Stimulated activated CD8-positive, alpha-beta memory T cell treated with anti-CD3 and anti-CD28 coated beads, Interleukin-15, amount 100 ng/mL, for 1 hour (primary cell): ENCODE results near the gene STXBP1.
A peak's percentile ranks its signal among the peaks of the same experiment; 100 is the strongest.

Source experiments
- DNase-seq: peaks from one replicate; pipeline ENCODE4 v3.0.0-alpha.2; 2020; ENCODE audit warnings: low read depth

Gene STXBP1

GRCh38 chr9:127611899-127612790, at the start of gene STXBP1:
TSS of gene STXBP1 (plus strand) at chr9:127612277. CDS start at chr9:127612404, 127 bp downstream.
- DNase-seq, result peak; percentile 70

- DNase-seq, result no peak
Measured at GRCh38 chr9:127562279-127562796, 49.7 kb upstream of the STXBP1 start.

GRCh38 chr9:127562841-127563401, 49.2 kb upstream of the STXBP1 start:
- no peak for DNase-seq

- no peak for DNase-seq
Measured at GRCh38 chr9:127563579-127563978, 48.5 kb upstream of the STXBP1 start.

- DNase-seq, result no peak
Measured at GRCh38 chr9:127565231-127565630, 46.8 kb upstream of the STXBP1 start.

GRCh38 chr9:127566351-127567001, 45.6 kb upstream of the STXBP1 start:
- DNase-seq, result no peak

GRCh38 chr9:127567035-127567729, 44.9 kb upstream of the STXBP1 start:
- no peak for DNase-seq

- DNase-seq, result no peak
Measured at GRCh38 chr9:127567730-127568617, 44.1 kb upstream of the STXBP1 start.

- DNase-seq, result no peak
Measured at GRCh38 chr9:127568618-127568970, 43.5 kb upstream of the STXBP1 start.

GRCh38 chr9:127568971-127569885, 42.8 kb upstream of the STXBP1 start:
- peak; percentile 61 for DNase-seq

GRCh38 chr9:127569886-127570401, 42.1 kb upstream of the STXBP1 start:
- no peak for DNase-seq

GRCh38 chr9:127570533-127571111, 41.5 kb upstream of the STXBP1 start:
- DNase-seq, result no peak

GRCh38 chr9:127571971-127572370, 40.1 kb upstream of the STXBP1 start:
- DNase-seq, result no peak

- DNase-seq, result no peak
Measured at GRCh38 chr9:127572961-127573721, 38.9 kb upstream of the STXBP1 start.

GRCh38 chr9:127574072-127574993, 37.7 kb upstream of the STXBP1 start:
- DNase-seq, result no peak

GRCh38 chr9:127575875-127576778, 36.0 kb upstream of the STXBP1 start:
- DNase-seq, result no peak
